DMS114 treated with DMSO at 0.1 percent for 48 hours (cell line): ENCODE results near the gene CHIC2.

ENCODE experiments used
- DNase-seq: peaks from one replicate; lab custom pipeline; 2025; ENCODE audit not compliant: unreplicated experiment; lab: John Stamatoyannopoulos, UW

CHIC2 gene

GRCh38 chr4:54093324-54094240 is 29.2 kb upstream of the CHIC2 start:
- DNase-seq, result no peak

- no peak for DNase-seq
Measured at GRCh38 chr4:54092405-54093323, 28.3 kb upstream of the CHIC2 start.

GRCh38 chr4:54091637-54092404 is 27.4 kb upstream of the CHIC2 start:
- peak; percentile 32 for DNase-seq

GRCh38 chr4:54090804-54091623 is 26.6 kb upstream of the CHIC2 start:
- no peak for DNase-seq

GRCh38 chr4:54090404-54090803 is 26.0 kb upstream of the CHIC2 start:
- DNase-seq, result no peak

- no peak for DNase-seq
Measured at GRCh38 chr4:54089875-54090274, 25.5 kb upstream of the CHIC2 start.

- no peak for DNase-seq
Measured at GRCh38 chr4:54085284-54085683, 20.9 kb upstream of the CHIC2 start.

GRCh38 chr4:54082168-54082567 is 17.8 kb upstream of the CHIC2 start:
- no peak for DNase-seq

GRCh38 chr4:54077812-54078211 is 13.4 kb upstream of the CHIC2 start:
- no peak for DNase-seq

GRCh38 chr4:54076673-54077072 is 12.3 kb upstream of the CHIC2 start:
- no peak for DNase-seq

- no peak for DNase-seq
Measured at GRCh38 chr4:54074381-54074780, 10.0 kb upstream of the CHIC2 start.

- DNase-seq, result no peak
Measured at GRCh38 chr4:54073271-54073880, 9.0 kb upstream of the CHIC2 start.

- DNase-seq, result no peak
Measured at GRCh38 chr4:54067166-54067565, 2.8 kb upstream of the CHIC2 start.

GRCh38 chr4:54066718-54067129 is 2.3 kb upstream of the CHIC2 start:
- DNase-seq, result no peak

- no peak for DNase-seq
Measured at GRCh38 chr4:54066088-54066415, 1.6 kb upstream of the CHIC2 start.

- no peak for DNase-seq
Measured at GRCh38 chr4:54065282-54066087, 1.1 kb upstream of the CHIC2 start.

- DNase-seq, result no peak
Measured at GRCh38 chr4:54063737-54064316, 578 bp downstream of the CHIC2 start.

- no peak for DNase-seq
Measured at GRCh38 chr4:54063229-54063628, 1.2 kb downstream of the CHIC2 start.

GRCh38 chr4:54062392-54062791 is 2.0 kb downstream of the CHIC2 start:
- DNase-seq, result no peak
